CD14-positive monocyte (primary cell): ENCODE measurements around the gene PRKCQ. TPM values are rescaled to one million over a fixed set of nuclear protein-coding genes. Genes with fewer than 3 reads are reported as not detected.
A peak's percentile ranks its signal among the peaks of the same experiment; 100 is the strongest.

Source experiments
- DNase-seq, 3 donors: peaks; one replicate each; pipeline ENCODE4 v3.0.0-alpha.2; 2011 to 2022
- H2AFZ ChIP-seq: 2 replicates; pipeline ENCODE4 v1.6.0; 2012; ENCODE audit warnings: mild to moderate bottlenecking, low read depth, low read length, inconsistent platforms; ENCODE audit not compliant: insufficient read depth, poor library complexity, severe bottlenecking
- H3K27ac ChIP-seq, 2 donors: 1 replicate in 1 of 2; 2 replicates in 1 of 2; pipeline ENCODE4 v1.5.1; 2012 to 2013; ENCODE audit warnings: low read length in 2 of 2, control low read depth in 1 of 2, inconsistent platforms in 1 of 2, low read depth in 1 of 2, mild to moderate bottlenecking in 1 of 2
- H3K27me3 ChIP-seq, 2 donors: one replicate each; pipeline versions ENCODE4 v1.6.0 to v1.6.1; 2011 to 2013; ENCODE audit warnings: low read length in 2 of 2; ENCODE audit not compliant: control insufficient read depth in 2 of 2, insufficient read depth in 2 of 2
- H3K36me3 ChIP-seq, 2 donors: replicated peaks in 1 of 2; 1 replicate in 1 of 2; 2 replicates in 1 of 2; pipeline versions ENCODE4 v1.5.1 to v1.6.1; 2012 to 2013; ENCODE audit warnings: low read length in 2 of 2, control low read depth in 1 of 2, inconsistent platforms in 1 of 2, mild to moderate bottlenecking in 1 of 2; ENCODE audit not compliant: insufficient read depth in 2 of 2, control insufficient read depth in 1 of 2
- H3K4me1 ChIP-seq, 2 donors: 1 replicate in 1 of 2; 2 replicates in 1 of 2; pipeline versions ENCODE4 v1.5.1 to v1.6.1; 2012 to 2013; ENCODE audit warnings: low read length in 2 of 2, control low read depth in 1 of 2, inconsistent platforms in 1 of 2, mild to moderate bottlenecking in 1 of 2, moderate library complexity in 1 of 2; ENCODE audit not compliant: insufficient read depth in 2 of 2, control insufficient read depth in 1 of 2
- H3K4me2 ChIP-seq: replicated peaks from 2 replicates; pipeline ENCODE3; 2012; ENCODE audit warnings: low read length, moderate library complexity, mild to moderate bottlenecking; ENCODE audit not compliant: poor library complexity, severe bottlenecking; ENCODE audit errors: extremely low read depth
- H3K4me3 ChIP-seq, 3 experiments: fragments of 200-600 bp in 1 of 3; sonication (generic) in 1 of 3; replicated peaks in 1 of 3; 1 replicate in 2 of 3; 2 replicates in 1 of 3; pipeline ENCODE4 v1.5.1; 2011 to 2013; ENCODE audit warnings: low read length in 3 of 3, mild to moderate bottlenecking in 3 of 3, control low read depth in 2 of 3, low read depth in 2 of 3, inconsistent platforms in 1 of 3, moderate library complexity in 1 of 3
- H3K79me2 ChIP-seq: 2 replicates; pipeline ENCODE4 v1.6.0; 2012; ENCODE audit warnings: mild to moderate bottlenecking, control low read depth, inconsistent platforms, low read length, moderate library complexity; ENCODE audit not compliant: insufficient read depth
- H3K9ac ChIP-seq: 2 replicates; pipeline ENCODE4 v1.6.0; 2017; ENCODE audit warnings: low read length, mild to moderate bottlenecking; ENCODE audit not compliant: insufficient read depth, poor library complexity, severe bottlenecking
- H3K9me3 ChIP-seq, 2 donors: replicated peaks in 1 of 2; 1 replicate in 1 of 2; 2 replicates in 1 of 2; pipeline versions ENCODE4 v1.5.1 to v1.6.1; 2012 to 2013; ENCODE audit warnings: low read length in 2 of 2, control low read depth in 1 of 2; ENCODE audit not compliant: control insufficient read depth in 1 of 2, insufficient read depth in 1 of 2
- H4K20me1 ChIP-seq: 2 replicates; pipeline ENCODE4 v1.6.0; 2012; ENCODE audit warnings: mild to moderate bottlenecking, low read length, control low read depth, moderate library complexity; ENCODE audit not compliant: insufficient read depth
- H3K27ac Mint-ChIP-seq, 7 donors: one replicate each; pipeline ENCODE4 v1.8.0; 2020; ENCODE audit warnings: mild to moderate bottlenecking in 7 of 7, mixed read lengths in 7 of 7, moderate library complexity in 6 of 7, inconsistent platforms in 2 of 7
- H3K27me3 Mint-ChIP-seq, 3 donors: one replicate each; pipeline ENCODE4 v1.8.0; 2021 to 2022; ENCODE audit warnings: low read depth in 3 of 3, mild to moderate bottlenecking in 3 of 3, mixed read lengths in 3 of 3, moderate library complexity in 3 of 3, inconsistent platforms in 1 of 3
- H3K36me3 Mint-ChIP-seq, 2 donors: one replicate each; pipeline ENCODE4 v1.8.0; 2020; ENCODE audit warnings: mixed read lengths in 2 of 2, inconsistent platforms in 1 of 2, mild to moderate bottlenecking in 1 of 2
- H3K4me1 Mint-ChIP-seq: one replicate; pipeline ENCODE4 v1.8.0; 2020; ENCODE audit warnings: mild to moderate bottlenecking, mixed read lengths
- H3K4me3 Mint-ChIP-seq, 2 donors: one replicate each; pipeline ENCODE4 v1.8.0; 2020; ENCODE audit warnings: mild to moderate bottlenecking in 2 of 2, mixed read lengths in 2 of 2, moderate library complexity in 1 of 2
- H3K9me3 Mint-ChIP-seq, 7 donors: one replicate each; pipeline ENCODE4 v1.8.0; 2020 to 2022; ENCODE audit warnings: mixed read lengths in 7 of 7, mild to moderate bottlenecking in 6 of 7, moderate library complexity in 6 of 7, inconsistent platforms in 2 of 7
- WGBS: methylation state at CpG from one replicate; pipeline ENCODE4 v1.1.5; 2013; ENCODE audit warnings: missing lambda C conversion rate; ENCODE audit not compliant: insufficient coverage; 5-methylcytosine and 5-hydroxymethylcytosine counted together
- intact Hi-C, 2 donors: fragments of 100-400 bp; cut with micrococcal nuclease; formaldehyde crosslinking; loops; one replicate each; pipeline versions ENCODE4 v1.15.0 to v1.15.1; 2023
- polyA plus RNA-seq, 3 donors: library from polyadenylated mRNA; depleted of rRNA in 1 of 3; unstranded in 2 of 3; stranded (reverse) in 1 of 3; fragments of 300-500 nt in 2 of 3; fragments of >200 nt in 1 of 3; fragmentation: Illumina TruSeq in 2 of 3; gene quantifications; 1 replicate in 2 of 3; 2 replicates in 1 of 3; pipeline ENCODE4 v1.2.3, GENCODE V29; 2012 to 2021
- TF ChIP-seq, protein P1 (sequence below): fragments of 200-600 bp; IDR thresholded peaks from one replicate; pipeline ENCODE4 v1.8.0; 2022; ENCODE audit warnings: antibody characterized with exemption, mild to moderate bottlenecking

The PRKCQ gene
- polyA plus RNA-seq, 3 donors = 0.01 to 0.29 (median 0.09) TPM

DNA sequence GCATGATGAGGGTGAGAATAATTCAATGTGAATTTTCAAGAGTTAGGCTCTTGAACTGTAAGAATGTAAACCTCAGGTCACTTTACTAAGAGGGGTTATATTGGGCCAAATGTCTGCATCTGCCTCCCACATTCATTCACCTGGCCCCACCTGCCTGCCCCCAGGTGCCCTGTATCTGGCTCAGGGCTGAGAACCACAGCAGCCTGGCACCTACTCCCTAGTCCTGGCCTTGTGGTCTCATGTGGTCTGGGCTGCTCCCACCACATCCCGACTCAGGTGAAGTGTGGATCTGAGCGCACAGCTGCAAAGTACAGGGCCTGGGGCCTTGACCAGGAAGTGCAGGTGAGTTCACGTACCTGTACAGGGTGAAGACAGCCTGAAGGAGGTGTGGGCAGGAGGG is 195.2 kb downstream of the PRKCQ start:
- Histone ChIP-seq H3K4me2 (no peak overlapping the region), H3K4me1 (peaks cover 25 to 40% of the 10 kb centered on the region in 2 donors), H3K4me3 (no peak overlapping the region), H3K79me2 (no peaks in the 10 kb centered on the region), H3K9ac (no peak overlapping the region), H4K20me1 (no peaks in the 10 kb centered on the region), H2AFZ (no peak overlapping the region), H3K9me3 (peaks cover 22% of the 10 kb centered on the region in 2 donors), H3K27me3 (no peaks in the 10 kb centered on the region), H3K36me3 (no peaks in the 10 kb centered on the region), H3K27ac (no peak overlapping the region)
- peaks cover 0 to 4% (median 3%) of the 10 kb centered on the region in 3 donors for H3K27me3 Mint-ChIP-seq
- peaks cover 21 to 28% (median 26%) of the 10 kb centered on the region in 7 donors for H3K9me3 Mint-ChIP-seq
- TF ChIP-seq, protein P1, sequence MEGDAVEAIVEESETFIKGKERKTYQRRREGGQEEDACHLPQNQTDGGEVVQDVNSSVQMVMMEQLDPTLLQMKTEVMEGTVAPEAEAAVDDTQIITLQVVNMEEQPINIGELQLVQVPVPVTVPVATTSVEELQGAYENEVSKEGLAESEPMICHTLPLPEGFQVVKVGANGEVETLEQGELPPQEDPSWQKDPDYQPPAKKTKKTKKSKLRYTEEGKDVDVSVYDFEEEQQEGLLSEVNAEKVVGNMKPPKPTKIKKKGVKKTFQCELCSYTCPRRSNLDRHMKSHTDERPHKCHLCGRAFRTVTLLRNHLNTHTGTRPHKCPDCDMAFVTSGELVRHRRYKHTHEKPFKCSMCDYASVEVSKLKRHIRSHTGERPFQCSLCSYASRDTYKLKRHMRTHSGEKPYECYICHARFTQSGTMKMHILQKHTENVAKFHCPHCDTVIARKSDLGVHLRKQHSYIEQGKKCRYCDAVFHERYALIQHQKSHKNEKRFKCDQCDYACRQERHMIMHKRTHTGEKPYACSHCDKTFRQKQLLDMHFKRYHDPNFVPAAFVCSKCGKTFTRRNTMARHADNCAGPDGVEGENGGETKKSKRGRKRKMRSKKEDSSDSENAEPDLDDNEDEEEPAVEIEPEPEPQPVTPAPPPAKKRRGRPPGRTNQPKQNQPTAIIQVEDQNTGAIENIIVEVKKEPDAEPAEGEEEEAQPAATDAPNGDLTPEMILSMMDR = no peak
- peaks cover 50% of the 10 kb centered on the region for H3K4me1 Mint-ChIP-seq
- H3K36me3 Mint-ChIP-seq = peaks cover 2 to 9% of the 10 kb centered on the region in 2 donors
- WGBS = 88% methylated on average over 3 of the region's 3 CpGs
- H3K27ac Mint-ChIP-seq = peak overlapping the region in 1 of 7 donors; percentile 24
- DNase-seq = no peak
- no peak overlapping the region for H3K4me3 Mint-ChIP-seq
- intact Hi-C loops = no loop called here

DNA sequence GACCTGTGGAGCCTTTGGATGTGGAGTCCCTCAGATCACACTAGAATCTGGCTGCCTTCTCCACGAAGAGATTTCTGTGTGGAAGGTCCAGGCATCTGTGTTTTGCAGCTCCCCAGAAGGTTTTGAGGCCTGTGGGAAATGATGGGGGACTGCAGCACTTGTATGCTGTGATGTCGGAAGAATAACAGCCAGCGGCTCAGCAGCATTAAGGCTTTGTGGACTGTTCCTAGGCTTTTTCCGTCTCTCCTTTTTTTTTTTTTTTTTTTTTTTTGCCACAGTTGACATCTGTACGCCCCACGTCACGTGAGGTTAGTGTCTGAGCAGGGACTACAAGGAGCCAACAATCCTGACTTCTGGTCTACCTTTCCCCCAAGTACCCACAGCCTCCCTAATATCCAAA is 196.0 kb downstream of the PRKCQ start:
- Histone ChIP-seq H3K4me1 (peaks cover 25 to 40% of the 10 kb centered on the region in 2 donors), H3K27me3 (no peaks in the 10 kb centered on the region), H3K27ac (no peak overlapping the region), H4K20me1 (no peaks in the 10 kb centered on the region), H3K79me2 (no peaks in the 10 kb centered on the region), H3K9me3 (peaks cover 24 to 28% of the 10 kb centered on the region in 2 donors), H3K9ac (no peak overlapping the region), H3K4me2 (no peak overlapping the region), H3K36me3 (no peaks in the 10 kb centered on the region), H3K4me3 (no peak overlapping the region), H2AFZ (no peak overlapping the region)
- 100% methylated on average over 4 of the region's 7 CpGs for WGBS
- TF ChIP-seq, protein P1 = no peak
- no peak overlapping the region for H3K4me3 Mint-ChIP-seq
- peaks cover 3 to 7% of the 10 kb centered on the region in 2 donors for H3K36me3 Mint-ChIP-seq
- H3K27me3 Mint-ChIP-seq = peaks cover 0 to 4% (median 3%) of the 10 kb centered on the region in 3 donors
- intact Hi-C loops = no loop called here
- DNase-seq = no peak
- peaks cover 46% of the 10 kb centered on the region for H3K4me1 Mint-ChIP-seq
- peak overlapping the region in 1 of 7 donors; percentile 55 for H3K27ac Mint-ChIP-seq
- H3K9me3 Mint-ChIP-seq = peaks cover 24 to 31% (median 29%) of the 10 kb centered on the region in 7 donors
